ENCODE results near the gene MAZ.

DNA sequence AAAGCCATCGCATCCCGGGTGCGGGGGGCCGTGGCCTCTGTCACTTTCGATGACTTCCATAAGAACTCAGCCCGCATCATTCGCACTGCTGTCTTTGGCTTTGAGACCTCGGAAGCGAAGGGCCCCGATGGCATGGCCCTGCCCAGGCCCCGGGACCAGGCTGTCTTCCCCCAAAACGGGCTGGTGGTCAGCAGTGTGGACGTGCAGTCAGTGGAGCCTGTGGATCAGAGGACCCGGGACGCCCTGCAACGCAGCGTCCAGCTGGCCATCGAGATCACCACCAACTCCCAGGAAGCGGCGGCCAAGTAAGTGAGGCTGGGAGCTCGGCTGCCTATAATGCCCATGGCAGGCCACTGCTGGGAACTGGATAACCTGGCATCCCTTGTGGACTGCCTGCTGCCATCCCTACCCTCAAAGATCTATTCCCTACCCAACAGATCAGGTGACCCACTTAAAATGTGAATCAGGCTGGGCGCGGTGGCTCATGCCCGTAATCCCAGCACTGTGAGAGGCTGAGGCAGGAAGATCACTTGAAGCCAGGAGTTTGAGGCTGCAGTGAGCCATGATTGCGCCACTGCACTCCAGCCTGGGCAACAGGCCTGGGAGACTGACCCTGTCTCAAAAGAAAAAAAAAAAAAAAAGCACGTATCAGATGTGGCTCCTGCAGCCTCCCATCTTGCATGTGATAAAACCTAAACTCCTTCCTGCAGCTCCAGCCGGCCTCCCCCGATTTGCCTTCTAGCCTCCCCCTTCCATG is 38.4 kb downstream of the MAZ start:
- TF ChIP-seq EZH2 (IDR thresholded peaks at IDR 0.05) = no peak
- TF ChIP-seq, protein P1, sequence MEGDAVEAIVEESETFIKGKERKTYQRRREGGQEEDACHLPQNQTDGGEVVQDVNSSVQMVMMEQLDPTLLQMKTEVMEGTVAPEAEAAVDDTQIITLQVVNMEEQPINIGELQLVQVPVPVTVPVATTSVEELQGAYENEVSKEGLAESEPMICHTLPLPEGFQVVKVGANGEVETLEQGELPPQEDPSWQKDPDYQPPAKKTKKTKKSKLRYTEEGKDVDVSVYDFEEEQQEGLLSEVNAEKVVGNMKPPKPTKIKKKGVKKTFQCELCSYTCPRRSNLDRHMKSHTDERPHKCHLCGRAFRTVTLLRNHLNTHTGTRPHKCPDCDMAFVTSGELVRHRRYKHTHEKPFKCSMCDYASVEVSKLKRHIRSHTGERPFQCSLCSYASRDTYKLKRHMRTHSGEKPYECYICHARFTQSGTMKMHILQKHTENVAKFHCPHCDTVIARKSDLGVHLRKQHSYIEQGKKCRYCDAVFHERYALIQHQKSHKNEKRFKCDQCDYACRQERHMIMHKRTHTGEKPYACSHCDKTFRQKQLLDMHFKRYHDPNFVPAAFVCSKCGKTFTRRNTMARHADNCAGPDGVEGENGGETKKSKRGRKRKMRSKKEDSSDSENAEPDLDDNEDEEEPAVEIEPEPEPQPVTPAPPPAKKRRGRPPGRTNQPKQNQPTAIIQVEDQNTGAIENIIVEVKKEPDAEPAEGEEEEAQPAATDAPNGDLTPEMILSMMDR (IDR thresholded peaks at IDR 0.05) = no peak
- TF ChIP-seq EZH2phosphoT487 (IDR thresholded peaks at IDR 0.05) = no peak
